Mammary epithelial cell (primary cell): ENCODE results near the gene TUBGCP2.

Experiments
- EZH2 ChIP-seq: IDR thresholded peaks from 2 replicates; pipeline ENCODE4 v1.6.1; 2012; ENCODE audit warnings: low read length, inconsistent platforms, borderline replicate concordance
- TF ChIP-seq, protein P1 (sequence below), 2 donors: IDR thresholded peaks in 1 of 2; conservative IDR thresholded peaks in 1 of 2; 2 replicates each; pipeline ENCODE4 v1.5.1; 2011 to 2012; ENCODE audit warnings: inconsistent platforms in 2 of 2, low read length in 2 of 2, mild to moderate bottlenecking in 2 of 2, control low read depth in 1 of 2, low read depth in 1 of 2; ENCODE audit not compliant: insufficient read depth in 1 of 2; ENCODE audit errors: extremely low read depth in 1 of 2

- TF ChIP-seq, protein P1, sequence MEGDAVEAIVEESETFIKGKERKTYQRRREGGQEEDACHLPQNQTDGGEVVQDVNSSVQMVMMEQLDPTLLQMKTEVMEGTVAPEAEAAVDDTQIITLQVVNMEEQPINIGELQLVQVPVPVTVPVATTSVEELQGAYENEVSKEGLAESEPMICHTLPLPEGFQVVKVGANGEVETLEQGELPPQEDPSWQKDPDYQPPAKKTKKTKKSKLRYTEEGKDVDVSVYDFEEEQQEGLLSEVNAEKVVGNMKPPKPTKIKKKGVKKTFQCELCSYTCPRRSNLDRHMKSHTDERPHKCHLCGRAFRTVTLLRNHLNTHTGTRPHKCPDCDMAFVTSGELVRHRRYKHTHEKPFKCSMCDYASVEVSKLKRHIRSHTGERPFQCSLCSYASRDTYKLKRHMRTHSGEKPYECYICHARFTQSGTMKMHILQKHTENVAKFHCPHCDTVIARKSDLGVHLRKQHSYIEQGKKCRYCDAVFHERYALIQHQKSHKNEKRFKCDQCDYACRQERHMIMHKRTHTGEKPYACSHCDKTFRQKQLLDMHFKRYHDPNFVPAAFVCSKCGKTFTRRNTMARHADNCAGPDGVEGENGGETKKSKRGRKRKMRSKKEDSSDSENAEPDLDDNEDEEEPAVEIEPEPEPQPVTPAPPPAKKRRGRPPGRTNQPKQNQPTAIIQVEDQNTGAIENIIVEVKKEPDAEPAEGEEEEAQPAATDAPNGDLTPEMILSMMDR (conservative IDR thresholded peaks at IDR 0.05 in 1 of 2, IDR thresholded peaks at IDR 0.05 in 1 of 2; ENCODE audit: extremely low read depth in 1 of 2, insufficient read depth in 1 of 2, low read depth in 1 of 2, low read length in 2 of 2): no peak
- TF ChIP-seq EZH2: no peak
Measured at GRCh38 chr10:133353202-133353959, 44.7 kb upstream of the TUBGCP2 start.
